AG09319 (cell line): Measurements from ENCODE around the gene UBAC2.
"Not testable (repeated sequence)": the region's sequence is repeated elsewhere in the genome, so short reads cannot be mapped to it uniquely, and the experiment has no call there.

Experiments
- DNase-seq: peaks from one replicate; pipeline ENCODE4 v3.0.0-alpha.2; 2010; ENCODE audit warnings: low read depth; ENCODE audit errors: extremely low read depth
- TF ChIP-seq, protein P1 (sequence below): IDR thresholded peaks from 2 replicates; pipeline ENCODE4 v1.5.1; 2011; ENCODE audit warnings: low read depth, mild to moderate bottlenecking, inconsistent platforms, low read length, moderate library complexity

UBAC2 gene

GRCh38 chr13:99384468-99384867, 183.8 kb downstream of the UBAC2 start:
- TF ChIP-seq, protein P1, sequence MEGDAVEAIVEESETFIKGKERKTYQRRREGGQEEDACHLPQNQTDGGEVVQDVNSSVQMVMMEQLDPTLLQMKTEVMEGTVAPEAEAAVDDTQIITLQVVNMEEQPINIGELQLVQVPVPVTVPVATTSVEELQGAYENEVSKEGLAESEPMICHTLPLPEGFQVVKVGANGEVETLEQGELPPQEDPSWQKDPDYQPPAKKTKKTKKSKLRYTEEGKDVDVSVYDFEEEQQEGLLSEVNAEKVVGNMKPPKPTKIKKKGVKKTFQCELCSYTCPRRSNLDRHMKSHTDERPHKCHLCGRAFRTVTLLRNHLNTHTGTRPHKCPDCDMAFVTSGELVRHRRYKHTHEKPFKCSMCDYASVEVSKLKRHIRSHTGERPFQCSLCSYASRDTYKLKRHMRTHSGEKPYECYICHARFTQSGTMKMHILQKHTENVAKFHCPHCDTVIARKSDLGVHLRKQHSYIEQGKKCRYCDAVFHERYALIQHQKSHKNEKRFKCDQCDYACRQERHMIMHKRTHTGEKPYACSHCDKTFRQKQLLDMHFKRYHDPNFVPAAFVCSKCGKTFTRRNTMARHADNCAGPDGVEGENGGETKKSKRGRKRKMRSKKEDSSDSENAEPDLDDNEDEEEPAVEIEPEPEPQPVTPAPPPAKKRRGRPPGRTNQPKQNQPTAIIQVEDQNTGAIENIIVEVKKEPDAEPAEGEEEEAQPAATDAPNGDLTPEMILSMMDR = no peak

DNA sequence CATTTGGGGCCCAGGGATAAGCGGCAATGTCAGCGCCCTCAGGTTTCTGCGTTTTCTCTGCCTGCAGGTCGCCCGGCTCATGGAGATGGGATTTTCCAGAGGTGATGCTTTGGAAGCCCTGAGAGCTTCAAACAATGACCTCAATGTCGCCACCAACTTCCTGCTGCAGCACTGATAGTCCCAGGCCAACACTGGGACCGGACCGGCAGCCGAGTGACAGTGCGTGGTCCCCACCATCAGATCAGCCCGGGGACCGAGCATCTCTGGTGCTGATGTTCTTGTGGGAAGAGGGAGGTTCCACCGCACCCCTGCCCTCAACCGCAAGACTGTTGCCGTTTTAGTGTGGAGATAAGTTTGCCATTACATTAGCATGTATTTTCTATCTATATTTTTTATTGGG, 184.5 kb downstream of the UBAC2 start:
- TF ChIP-seq, protein P1 = no peak
- DNase-seq = no peak

More at GRCh38 chr13:99384468-99384867, 183.8 kb downstream of the UBAC2 start:
- no peak for DNase-seq

DNA sequence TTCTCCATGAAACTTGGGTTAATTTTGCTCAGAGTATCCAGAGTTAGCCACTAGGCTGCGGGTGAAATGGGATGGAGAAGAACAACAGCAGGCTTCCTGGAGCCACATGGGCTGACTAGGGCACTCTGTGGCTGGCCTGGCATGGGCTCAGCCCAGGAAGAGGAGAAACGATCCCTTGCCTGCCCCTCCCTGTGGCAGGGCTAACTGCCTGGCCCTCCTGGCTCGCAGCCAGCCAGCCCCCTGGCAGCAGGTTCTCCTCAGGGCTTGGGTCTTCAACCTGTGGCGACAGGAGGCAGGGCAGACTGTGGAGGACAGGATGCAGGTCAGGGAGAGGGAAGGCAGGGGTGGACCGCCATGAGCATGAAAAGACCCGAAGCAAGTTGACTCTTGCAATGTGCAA, 185.3 kb downstream of the UBAC2 start:
- TF ChIP-seq, protein P1 = no peak
- no peak for DNase-seq

- TF ChIP-seq, protein P1 = no peak
These were observed 185.8 kb downstream of the UBAC2 start for GRCh38 chr13:99386495-99386894.

DNA sequence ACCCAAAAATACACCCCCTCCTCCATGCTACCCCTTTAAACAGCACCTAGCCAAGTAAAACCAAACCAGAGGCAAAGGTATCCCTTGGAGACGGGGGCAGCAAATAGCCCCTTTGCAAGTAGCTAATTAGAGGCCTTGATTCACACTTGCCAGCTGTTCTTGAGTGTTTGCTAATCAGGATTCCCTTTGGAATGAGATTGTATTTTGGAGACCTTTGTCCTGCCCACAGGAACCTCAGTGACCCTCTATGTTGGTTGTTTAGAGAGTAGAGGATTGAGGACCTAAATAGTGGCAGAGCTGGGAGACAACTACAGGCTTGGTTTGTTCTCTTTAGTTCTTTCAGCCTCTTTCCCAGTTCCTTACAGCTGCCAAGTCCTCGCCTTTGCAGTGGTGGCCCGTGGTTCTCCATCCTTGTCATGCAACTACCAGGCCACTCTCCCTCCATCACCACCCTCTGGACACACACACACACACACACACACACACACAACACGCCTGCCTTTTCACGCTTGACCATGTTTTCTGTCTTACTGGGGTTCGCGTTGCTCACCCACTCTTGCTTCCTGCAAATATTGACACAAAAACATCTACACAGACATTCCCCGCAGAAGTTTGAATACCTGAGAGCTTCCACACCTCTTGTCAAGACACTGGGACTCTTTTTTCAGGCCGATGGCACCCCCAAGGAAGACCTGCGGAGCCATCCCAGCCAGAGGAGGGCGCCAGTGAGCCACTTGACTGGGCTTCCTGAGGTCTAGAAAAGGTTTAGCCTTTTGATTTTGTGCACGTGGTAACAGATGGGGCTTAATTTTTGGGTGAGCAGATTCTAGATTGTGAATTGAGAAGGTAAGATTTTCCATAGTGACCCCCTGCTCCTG, 186.5 kb downstream of the UBAC2 start:
- DNase-seq = no peak
- TF ChIP-seq, protein P1 = peak; percentile 49

More at GRCh38 chr13:99386495-99386894, 185.8 kb downstream of the UBAC2 start:
- no peak for DNase-seq

DNA sequence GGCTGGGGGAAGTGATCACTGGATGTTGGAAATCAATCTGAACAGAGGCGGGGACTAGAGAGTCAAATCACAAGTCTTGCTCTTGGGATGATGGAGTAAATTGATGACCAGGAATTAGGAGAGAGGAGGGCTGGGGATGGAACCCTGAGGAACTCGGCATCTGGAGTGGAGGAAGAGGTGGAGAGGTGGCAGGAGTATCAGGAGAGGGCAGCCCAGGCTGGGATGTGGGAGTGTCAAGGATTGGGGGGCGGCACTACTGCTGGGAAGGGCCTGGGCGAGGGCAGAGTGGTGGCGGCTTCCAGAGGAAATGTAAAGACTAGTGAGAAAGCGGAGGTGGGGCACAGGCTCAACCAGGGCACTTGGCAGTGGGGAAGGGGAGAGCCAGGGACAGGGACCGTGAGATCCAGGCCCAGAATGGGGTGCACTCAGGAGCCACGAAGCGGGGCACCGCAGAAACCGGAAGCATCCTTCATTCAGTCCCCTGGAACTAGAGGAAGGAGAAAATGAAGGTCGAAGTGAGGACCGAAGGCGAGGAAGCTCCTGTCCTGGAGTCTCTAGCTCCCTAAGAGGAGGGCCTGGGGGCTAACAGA, 187.8 kb downstream of the UBAC2 start:
- TF ChIP-seq, protein P1 = no peak
- DNase-seq = no peak

DNA sequence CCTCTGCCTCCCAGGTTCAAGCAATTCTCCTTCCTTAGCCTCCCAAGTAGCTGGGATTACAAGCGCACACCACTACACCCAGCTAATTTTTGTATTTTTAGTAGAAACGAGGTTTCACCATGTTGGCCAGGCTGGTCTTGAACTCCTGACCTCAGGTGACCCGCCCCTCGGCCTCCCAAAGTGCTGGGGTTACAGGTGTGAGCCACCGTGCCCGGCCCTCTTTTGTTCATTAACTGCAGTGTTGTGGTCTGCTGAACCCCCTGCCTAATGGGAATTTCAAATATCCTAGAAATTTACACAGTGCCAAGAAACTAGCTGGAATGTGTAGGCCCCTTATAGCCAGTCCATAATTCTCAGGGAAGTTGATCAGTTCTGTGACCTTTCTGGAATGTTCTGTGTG, 188.4 kb downstream of the UBAC2 start:
- not testable (repeated sequence) for DNase-seq
